ENCODE results near the gene KCTD13. TPM values are rescaled to one million over a fixed set of nuclear protein-coding genes. Genes with fewer than 3 reads are reported as not detected.

KCTD13 gene
- total RNA-seq, 3 donors from 2014 or later, result 14.3 to 20.5 (median 18.7) TPM

GRCh38 chr16:29916979-29917378, 9.0 kb downstream of the KCTD13 start:
- Histone ChIP-seq H3K9me3 (no peaks in the 10 kb centered on the region), H3K36me3 (no peaks in the 10 kb centered on the region), H3K27me3 (no peaks in the 10 kb centered on the region), H3K4me1 (no peaks in the 10 kb centered on the region), H3K4me3 (no peak overlapping the region), H3K27ac (no peak overlapping the region)
- TF ChIP-seq POLR2AphosphoS5 (IDR thresholded peaks at IDR 0.05), result no peak
- TF ChIP-seq POLR2A (IDR thresholded peaks at IDR 0.05), result no peak
- no peak for TF ChIP-seq CTCF (IDR thresholded peaks at IDR 0.05)
- intact Hi-C loops (cut with DNase I; ENCODE audit: low total_unique reads), result no loop called here
- no peak for DNase-seq (ENCODE audit: low spot score in 2 of 2)

- TF ChIP-seq POLR2AphosphoS5 (IDR thresholded peaks at IDR 0.05) (no peak), POLR2A (IDR thresholded peaks at IDR 0.05) (no peak), CTCF (IDR thresholded peaks at IDR 0.05) (no peak)
- Histone ChIP-seq H3K27ac (no peak overlapping the region), H3K4me1 (no peaks in the 10 kb centered on the region), H3K9me3 (no peaks in the 10 kb centered on the region), H3K27me3 (no peaks in the 10 kb centered on the region), H3K4me3 (no peak overlapping the region), H3K36me3 (no peaks in the 10 kb centered on the region)
- intact Hi-C loops (cut with DNase I; ENCODE audit: low total_unique reads), result no loop called here
- DNase-seq (ENCODE audit: low spot score in 2 of 2), result no peak
Measured at GRCh38 chr16:29915590-29916247, 10.3 kb downstream of the KCTD13 start.

- DNase-seq (ENCODE audit: low spot score in 2 of 2), result no peak
- TF ChIP-seq POLR2A (IDR thresholded peaks at IDR 0.05) (no peak), CTCF (IDR thresholded peaks at IDR 0.05) (no peak), POLR2AphosphoS5 (IDR thresholded peaks at IDR 0.05) (no peak)
- Histone ChIP-seq H3K9me3 (no peaks in the 10 kb centered on the region), H3K27me3 (no peaks in the 10 kb centered on the region), H3K4me1 (no peaks in the 10 kb centered on the region), H3K4me3 (no peak overlapping the region), H3K27ac (no peak overlapping the region), H3K36me3 (no peaks in the 10 kb centered on the region)
- intact Hi-C loops (cut with DNase I; ENCODE audit: low total_unique reads), result no loop called here
Measured at GRCh38 chr16:29913514-29913913, 12.5 kb downstream of the KCTD13 start.

GRCh38 chr16:29912087-29912486, 13.9 kb downstream of the KCTD13 start:
- H3K27me3 ChIP-seq, result no peaks in the 10 kb centered on the region
- intact Hi-C loops (cut with DNase I; ENCODE audit: low total_unique reads), result no loop called here
- TF ChIP-seq POLR2A (IDR thresholded peaks at IDR 0.05), result no peak
- TF ChIP-seq POLR2AphosphoS5 (IDR thresholded peaks at IDR 0.05), result no peak
- TF ChIP-seq CTCF (IDR thresholded peaks at IDR 0.05), result no peak
- H3K4me1 ChIP-seq, result no peaks in the 10 kb centered on the region
- DNase-seq (ENCODE audit: low spot score in 2 of 2), result no peak
- H3K9me3 ChIP-seq, result no peaks in the 10 kb centered on the region
- no peaks in the 10 kb centered on the region for H3K36me3 ChIP-seq
- no peak overlapping the region for H3K4me3 ChIP-seq
- H3K27ac ChIP-seq, result no peak overlapping the region

GRCh38 chr16:29911676-29912010, 14.4 kb downstream of the KCTD13 start:
- intact Hi-C loops (cut with DNase I; ENCODE audit: low total_unique reads), result no loop called here
- no peak for DNase-seq (ENCODE audit: low spot score in 2 of 2)
- Histone ChIP-seq H3K9me3 (no peaks in the 10 kb centered on the region), H3K4me1 (no peaks in the 10 kb centered on the region), H3K4me3 (no peak overlapping the region), H3K27me3 (no peaks in the 10 kb centered on the region), H3K36me3 (no peaks in the 10 kb centered on the region), H3K27ac (no peak overlapping the region)
- no peak for TF ChIP-seq POLR2A (IDR thresholded peaks at IDR 0.05)
- no peak for TF ChIP-seq CTCF (IDR thresholded peaks at IDR 0.05)
- no peak for TF ChIP-seq POLR2AphosphoS5 (IDR thresholded peaks at IDR 0.05)

Data from breast epithelium (tissue), 4 donors.